T follicular helper cell (primary cell): Measurements from ENCODE around the gene TMED7.

ENCODE experiments used
- DNase-seq: peaks from one replicate; pipeline ENCODE4 v3.0.0-alpha.2; 2020; ENCODE audit warnings: low read depth

TMED7 gene

GRCh38 chr5:115580941-115581340, 44.9 kb downstream of the TMED7 start:
- no peak for DNase-seq

- no peak for DNase-seq
Observed at GRCh38 chr5:115579747-115580173, 46.1 kb downstream of the TMED7 start.

GRCh38 chr5:115579216-115579615, 46.6 kb downstream of the TMED7 start:
- DNase-seq = no peak

- no peak for DNase-seq
Observed at GRCh38 chr5:115578657-115579056, 47.2 kb downstream of the TMED7 start.

- DNase-seq = no peak
Observed at GRCh38 chr5:115577741-115578140, 48.1 kb downstream of the TMED7 start.

- DNase-seq = no peak
Observed at GRCh38 chr5:115577329-115577728, 48.5 kb downstream of the TMED7 start.

- no peak for DNase-seq
Observed at GRCh38 chr5:115575167-115576070, 50.4 kb downstream of the TMED7 start.

GRCh38 chr5:115573133-115573532, 52.7 kb downstream of the TMED7 start:
- no peak for DNase-seq

- no peak for DNase-seq
Observed at GRCh38 chr5:115571441-115571878, 54.4 kb downstream of the TMED7 start.

- no peak for DNase-seq
Observed at GRCh38 chr5:115568668-115569067, 57.2 kb downstream of the TMED7 start.

GRCh38 chr5:115565233-115565632, 60.6 kb downstream of the TMED7 start:
- no peak for DNase-seq
